A549 (cell line): ENCODE measurements around the gene GRK6. TPM values are rescaled to one million over a fixed set of nuclear protein-coding genes. Genes with fewer than 3 reads are reported as not detected.

ENCODE experiments used
- ATAC-seq, 2 experiments: fragments of 200-7000 bp in 1 of 2; fragments of >200 bp in 1 of 2; cut with Nextera tagmentation in 1 of 2; cut with Tn5 transposase in 1 of 2; 3 replicates each; pipeline versions ENCODE4 v1.8.0 to v1.9.1; 2018 to 2020; ENCODE audit warnings: mild to moderate bottlenecking in 1 of 2, moderate library complexity in 1 of 2
- CTCF ChIA-PET: fragments of 300-600 bp; sonication (Branson Sonifier 250); formaldehyde crosslinking; extraction: SDS; loops from one replicate; lab custom pipeline; 2021; ENCODE audit warnings: antibody characterized with exemption, inconsistent platforms; lab: Yijun Ruan, JAX
- POLR2A ChIA-PET: fragments of 350-600 bp; formaldehyde crosslinking; extraction: SDS; loops from one replicate; lab custom pipeline; 2021; ENCODE audit warnings: antibody characterized with exemption, inconsistent platforms; lab: Yijun Ruan, JAX
- DNase-seq, 2 experiments: peaks; one replicate each; pipeline versions ENCODE4 v3.0.0 to v3.0.0-alpha.2; 2011 to 2016; ENCODE audit warnings: low read depth in 1 of 2, low spot score in 1 of 2
- FAIRE-seq: peaks from 2 replicates; lab custom pipeline; 2011; peaks lifted over from hg19 to GRCh38; lab: Jason Lieb, UNC
- H3K27ac ChIP-seq, 2 experiments: fragments of >200 bp; sonication (Bioruptor Twin); formaldehyde crosslinking; 3 replicates each; pipeline ENCODE4 v1.5.1; 2016 to 2017
- H3K4me1 ChIP-seq: fragments of >200 bp; sonication (Bioruptor Twin); formaldehyde crosslinking; 3 replicates; pipeline ENCODE4 v1.6.1; 2016
- H3K4me2 ChIP-seq: fragments of >200 bp; sonication (Bioruptor Twin); formaldehyde crosslinking; 3 replicates; pipeline ENCODE4 v1.6.1; 2016
- H3K4me3 ChIP-seq: fragments of >200 bp; sonication (Bioruptor Twin); formaldehyde crosslinking; 3 replicates; pipeline ENCODE4 v1.5.1; 2016
- H3K9me3 ChIP-seq: fragments of >200 bp; sonication (Bioruptor Twin); formaldehyde crosslinking; 3 replicates; pipeline ENCODE4 v1.6.1; 2016
- CBX2 ChIP-seq: fragments of 200-600 bp; sonication (generic); IDR thresholded peaks from 2 replicates; pipeline ENCODE4 v1.6.1; 2016; ENCODE audit warnings: low read depth, mild to moderate bottlenecking, borderline replicate concordance
- CBX8 ChIP-seq: fragments of 200-600 bp; sonication (generic); IDR thresholded peaks from 2 replicates; pipeline ENCODE4 v1.6.1; 2016
- CHD2 ChIP-seq: fragments of 150-350 bp; IDR thresholded peaks from 2 replicates; pipeline ENCODE4 v1.6.1; 2014; ENCODE audit warnings: low read length; ENCODE audit not compliant: partially characterized antibody
- CTCF ChIP-seq: fragments of >200 bp; sonication (Bioruptor Twin); formaldehyde crosslinking; IDR thresholded peaks from 3 replicates; pipeline ENCODE4 v1.5.1; 2016
- E2F6 ChIP-seq: IDR thresholded peaks from 2 replicates; pipeline ENCODE4 v1.6.1; 2012; ENCODE audit warnings: low read depth, borderline replicate concordance
- FOSB ChIP-seq: fragments of 250-450 bp; sonication (Bioruptor Pico); IDR thresholded peaks from 2 replicates; pipeline ENCODE4 v1.5.0; 2020; ENCODE audit warnings: mild to moderate bottlenecking, moderate library complexity
- FOXS1 ChIP-seq: fragments of 250-450 bp; sonication (Bioruptor Pico); IDR thresholded peaks from 2 replicates; pipeline ENCODE4 v1.5.0; 2020; ENCODE audit warnings: mild to moderate bottlenecking, moderate library complexity
- HDAC2 ChIP-seq: fragments of 200-600 bp; sonication (generic); IDR thresholded peaks from 2 replicates; pipeline ENCODE4 v1.6.1; 2016
- HOXB13 ChIP-seq: fragments of 250-450 bp; sonication (Bioruptor Pico); IDR thresholded peaks from 2 replicates; pipeline ENCODE4 v1.5.0; 2020; ENCODE audit warnings: low read depth, mild to moderate bottlenecking, moderate library complexity
- KDM1A ChIP-seq: fragments of 200-600 bp; sonication (generic); IDR thresholded peaks from 2 replicates; pipeline ENCODE4 v1.6.1; 2016; ENCODE audit warnings: low read depth, mild to moderate bottlenecking
- KDM5A ChIP-seq: fragments of 200-600 bp; sonication (generic); IDR thresholded peaks from 2 replicates; pipeline ENCODE4 v1.6.1; 2016; ENCODE audit warnings: antibody characterized with exemption, mild to moderate bottlenecking
- MAX ChIP-seq: IDR thresholded peaks from 2 replicates; pipeline ENCODE4 v1.6.1; 2012
- NFE2L2 ChIP-seq: fragments of 150-350 bp; conservative IDR thresholded peaks from 2 replicates; pipeline ENCODE4 v1.6.1; 2014; ENCODE audit warnings: low read length
- PBX3 ChIP-seq: IDR thresholded peaks from 2 replicates; pipeline ENCODE4 v1.6.1; 2012
- POLR2AphosphoS2 ChIP-seq: conservative IDR thresholded peaks from 2 replicates; pipeline ENCODE4 v1.6.1; 2012; ENCODE audit warnings: low read length, improper control_type of control experiment, inconsistent platforms
- RFX5 ChIP-seq: fragments of 450-650 bp; IDR thresholded peaks from 2 replicates; pipeline ENCODE4 v1.7.1; 2014; ENCODE audit warnings: antibody characterized with exemption, mild to moderate bottlenecking, moderate library complexity
- TFCP2L1 ChIP-seq: fragments of 250-450 bp; sonication (Bioruptor Pico); IDR thresholded peaks from 2 replicates; pipeline ENCODE4 v1.5.0; 2021; ENCODE audit warnings: mild to moderate bottlenecking
- TP53 ChIP-seq: fragments of 250-450 bp; sonication (Bioruptor Pico); IDR thresholded peaks from 2 replicates; pipeline ENCODE4 v1.5.0; 2021; ENCODE audit warnings: mild to moderate bottlenecking, moderate library complexity
- WGBS: methylation state at CpG from one replicate; pipeline ENCODE4 v1.1.6; 2017; ENCODE audit errors: missing lambda C conversion rate; 5-methylcytosine and 5-hydroxymethylcytosine counted together
- polyA plus RNA-seq, 4 experiments: library from polyadenylated mRNA; depleted of rRNA in 3 of 4; stranded (reverse); fragments of >200 nt; fragmentation: RNase III in 1 of 4; extraction: RNeasy Plus Mini Kit Qiagen cat#74134 plus additional on column Dnase treatment in 1 of 4; gene quantifications; 2 replicates in 3 of 4; 3 replicates in 1 of 4; pipeline ENCODE4 v1.2.3, GENCODE V29; 2011 to 2017
- TF ChIP-seq, protein P1 (sequence below): fragments of >200 bp; sonication (Bioruptor Twin); formaldehyde crosslinking; IDR thresholded peaks from 3 replicates; pipeline ENCODE4 v1.6.1; 2016
- TF ChIP-seq, protein P2 (sequence below): fragments of 250-450 bp; sonication (Bioruptor Pico); IDR thresholded peaks from 2 replicates; pipeline ENCODE4 v1.5.0; 2021; ENCODE audit warnings: mild to moderate bottlenecking, moderate library complexity, borderline replicate concordance

The GRK6 gene
- polyA plus RNA-seq, 2 of the 4 experiments (the other 2 are of a cell fraction), result 20.1 to 28.8 TPM

DNA sequence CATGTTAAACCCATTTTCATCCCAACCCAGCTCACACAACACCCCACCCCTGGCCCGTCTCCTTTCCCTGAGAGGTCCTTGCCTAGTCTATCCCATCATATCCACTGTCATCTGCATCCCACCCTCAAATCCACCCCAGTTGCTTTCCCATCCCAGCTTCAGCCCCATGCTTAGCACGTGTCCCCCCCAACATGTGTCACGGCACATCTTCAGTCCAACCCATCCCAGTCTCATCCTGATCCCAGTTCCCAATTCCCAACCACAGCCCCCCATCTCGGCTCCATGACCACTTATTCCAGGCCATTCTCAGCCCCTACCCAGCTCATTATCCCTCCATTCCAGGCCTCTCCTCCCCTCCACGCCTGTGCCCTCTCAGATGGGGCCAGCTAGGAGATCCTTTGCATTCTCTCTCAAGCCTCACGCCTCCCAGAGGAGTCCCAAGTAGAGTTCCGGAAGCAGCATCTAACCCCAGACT lies 47.6 kb downstream of the GRK6 start:
- H3K4me1 ChIP-seq, result peaks cover 57% of the 10 kb centered on the region
- H3K4me3 ChIP-seq, result peak overlapping the region; percentile 99
- CTCF ChIA-PET, result interaction anchor here (0.8 to 19.7 kb wide), 6 partner anchors 17 to 555 kb away, joined by 3 to 241 read pairs (median 5); no protein-coding TSS in a partner anchor
- POLR2A ChIA-PET, result interaction anchor here (2.3 kb wide), 1 partner anchor 23 kb away, joined by 9 read pairs; the partner anchor contains the start of gene PDLIM7
- 83% methylated on average over 7 of the region's 7 CpGs for WGBS
- peak overlapping the region; percentile 97 to 99 for H3K27ac ChIP-seq
- TF ChIP-seq KDM1A (no peak), CBX2 (no peak), KDM5A (no peak), POLR2AphosphoS2 (no peak), FOXS1 (CRISPR knock-in tag) (no peak), FOSB (CRISPR knock-in tag) (no peak), HOXB13 (CRISPR knock-in tag) (no peak), CBX8 (no peak), TP53 (CRISPR knock-in tag) (no peak), MAX (no peak), RFX5 (no peak), CTCF (no peak), PBX3 (no peak)
- TF ChIP-seq, protein P1, sequence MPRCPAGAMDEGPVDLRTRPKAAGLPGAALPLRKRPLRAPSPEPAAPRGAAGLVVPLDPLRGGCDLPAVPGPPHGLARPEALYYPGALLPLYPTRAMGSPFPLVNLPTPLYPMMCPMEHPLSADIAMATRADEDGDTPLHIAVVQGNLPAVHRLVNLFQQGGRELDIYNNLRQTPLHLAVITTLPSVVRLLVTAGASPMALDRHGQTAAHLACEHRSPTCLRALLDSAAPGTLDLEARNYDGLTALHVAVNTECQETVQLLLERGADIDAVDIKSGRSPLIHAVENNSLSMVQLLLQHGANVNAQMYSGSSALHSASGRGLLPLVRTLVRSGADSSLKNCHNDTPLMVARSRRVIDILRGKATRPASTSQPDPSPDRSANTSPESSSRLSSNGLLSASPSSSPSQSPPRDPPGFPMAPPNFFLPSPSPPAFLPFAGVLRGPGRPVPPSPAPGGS, result no peak
- TF ChIP-seq, protein P2, sequence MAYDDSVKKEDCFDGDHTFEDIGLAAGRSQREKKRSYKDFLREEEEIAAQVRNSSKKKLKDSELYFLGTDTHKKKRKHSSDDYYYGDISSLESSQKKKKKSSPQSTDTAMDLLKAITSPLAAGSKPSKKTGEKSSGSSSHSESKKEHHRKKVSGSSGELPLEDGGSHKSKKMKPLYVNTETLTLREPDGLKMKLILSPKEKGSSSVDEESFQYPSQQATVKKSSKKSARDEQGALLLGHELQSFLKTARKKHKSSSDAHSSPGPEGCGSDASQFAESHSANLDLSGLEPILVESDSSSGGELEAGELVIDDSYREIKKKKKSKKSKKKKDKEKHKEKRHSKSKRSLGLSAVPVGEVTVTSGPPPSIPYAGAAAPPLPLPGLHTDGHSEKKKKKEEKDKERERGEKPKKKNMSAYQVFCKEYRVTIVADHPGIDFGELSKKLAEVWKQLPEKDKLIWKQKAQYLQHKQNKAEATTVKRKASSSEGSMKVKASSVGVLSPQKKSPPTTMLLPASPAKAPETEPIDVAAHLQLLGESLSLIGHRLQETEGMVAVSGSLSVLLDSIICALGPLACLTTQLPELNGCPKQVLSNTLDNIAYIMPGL (CRISPR knock-in tag), result no peak
- peak; percentile 2 to 3; a peak in 3 of 6 replicates for ATAC-seq
- no peak for FAIRE-seq
- H3K4me2 ChIP-seq, result peak overlapping the region; percentile 99
- DNase-seq, result no peak
- no peaks in the 10 kb centered on the region for H3K9me3 ChIP-seq

- peak; percentile 15 to 25; a peak in 5 of 6 replicates for ATAC-seq
- ChIA-PET CTCF (interaction anchor here (0.8 to 19.7 kb wide), 8 partner anchors 9 to 86 kb away, joined by 3 to 241 read pairs (median 4); no protein-coding TSS in a partner anchor), POLR2A (no interaction called here)
- no peak for DNase-seq
- peaks cover 49% of the 10 kb centered on the region for H3K4me1 ChIP-seq
- no peak overlapping the region for H3K4me3 ChIP-seq
- TF ChIP-seq KDM1A, result no peak
- TF ChIP-seq HDAC2, result no peak
- TF ChIP-seq E2F6, result no peak
- TF ChIP-seq TFCP2L1, result no peak
- TF ChIP-seq NFE2L2, result no peak
- TF ChIP-seq CHD2, result no peak
- H3K9me3 ChIP-seq, result no peaks in the 10 kb centered on the region
- no peak for FAIRE-seq
- H3K27ac ChIP-seq, result 0 out of 6 replicates have a peak overlapping the region, but pooled peaks of 1 of the 2 experiments have one; percentile 7
- 60% methylated on average over 3 of the region's 4 CpGs for WGBS
- H3K4me2 ChIP-seq, result no peak overlapping the region
These were observed 48.5 kb downstream of the GRK6 start for GRCh38 chr5:177474846-177475562.
